Endothelial cell of umbilical vein (primary cell): Measurements from ENCODE around the gene RFC2. TPM values are rescaled to one million over a fixed set of nuclear protein-coding genes. Genes with fewer than 3 reads are reported as not detected.

ENCODE experiments used
- BruUV-seq: library from RNA; stranded (reverse); fragments of 400-500 nt; replicated peaks from 2 replicates; lab custom pipeline; 2021; lab: Mats Ljungman, UMichigan
- CTCF ChIA-PET: fragments of 300-600, 350-600 bp; sonication (Branson Sonifier 250); formaldehyde crosslinking; loops from one replicate; lab custom pipeline; 2021; ENCODE audit warnings: antibody characterized with exemption, inconsistent platforms; lab: Charles Lee
- POLR2A ChIA-PET: fragments of 300-600, 350-600 bp; sonication (Branson Sonifier 250); formaldehyde crosslinking; loops from one replicate; lab custom pipeline; 2021; ENCODE audit warnings: antibody characterized with exemption, inconsistent platforms; lab: Charles Lee
- DNase-seq: peaks from one replicate; pipeline ENCODE4 v3.0.0-alpha.2; 2011; ENCODE audit warnings: low read depth, low spot score
- FAIRE-seq: peaks from 2 replicates; lab custom pipeline; 2011; peaks lifted over from hg19 to GRCh38; lab: Jason Lieb, UNC
- H2AFZ ChIP-seq: 2 replicates; pipeline ENCODE4 v1.6.0; 2012; ENCODE audit warnings: low read depth, low read length, control low read depth, inconsistent platforms
- H3K27ac ChIP-seq: 2 replicates; pipeline ENCODE4 v1.5.1; 2011; ENCODE audit warnings: low read depth, mild to moderate bottlenecking, control low read depth, low read length, moderate library complexity; ENCODE audit not compliant: insufficient read depth
- H3K27me3 ChIP-seq, 2 experiments: 2 replicates each; pipeline versions ENCODE4 v1.6.0 to v1.6.1; 2011; ENCODE audit warnings: low read length in 2 of 2, mixed read lengths in 1 of 2; ENCODE audit not compliant: control insufficient read depth in 2 of 2, insufficient read depth in 2 of 2
- H3K36me3 ChIP-seq, 2 experiments: 2 replicates in 1 of 2; 3 replicates in 1 of 2; pipeline ENCODE4 v1.5.1; 2011; ENCODE audit warnings: low read length in 2 of 2, mild to moderate bottlenecking in 1 of 2, moderate library complexity in 1 of 2; ENCODE audit not compliant: control insufficient read depth in 2 of 2, insufficient read depth in 2 of 2; ENCODE audit errors: extremely low read depth in 1 of 2
- H3K4me1 ChIP-seq: 3 replicates; pipeline ENCODE4 v1.5.1; 2011; ENCODE audit warnings: mild to moderate bottlenecking, low read length; ENCODE audit not compliant: control insufficient read depth, insufficient read depth; ENCODE audit errors: extremely low read depth
- H3K4me2 ChIP-seq: 2 replicates; pipeline ENCODE4 v1.6.1; 2011; ENCODE audit warnings: low read length, control low read depth, mixed read lengths; ENCODE audit not compliant: insufficient read depth
- H3K4me3 ChIP-seq, 3 experiments: fragments of 200-600 bp in 1 of 3; sonication (generic), shearing (Covaris generic) in 1 of 3; replicated peaks in 1 of 3; 2 replicates each; pipeline ENCODE4 v1.5.1; 2011 to 2016; ENCODE audit warnings: control low read depth in 3 of 3, low read length in 3 of 3, mild to moderate bottlenecking in 2 of 3, inconsistent platforms in 1 of 3, low read depth in 1 of 3, moderate library complexity in 1 of 3; ENCODE audit not compliant: insufficient read depth in 1 of 3
- H3K79me2 ChIP-seq: 2 replicates; pipeline ENCODE4 v1.6.0; 2012; ENCODE audit warnings: low read length, inconsistent platforms; ENCODE audit not compliant: control insufficient read depth, insufficient read depth
- H3K9ac ChIP-seq: replicated peaks from 2 replicates; pipeline ENCODE3; 2011; ENCODE audit warnings: low read length, control low read depth; ENCODE audit not compliant: insufficient read depth; ENCODE audit errors: extremely low read depth
- H3K9me1 ChIP-seq: replicated peaks from 3 replicates; pipeline ENCODE4 v1.6.0; 2011; ENCODE audit warnings: mild to moderate bottlenecking, low read length; ENCODE audit not compliant: control insufficient read depth, insufficient read depth; ENCODE audit errors: extremely low read depth
- H3K9me3 ChIP-seq: replicated peaks from 2 replicates; pipeline ENCODE4 v1.5.1; 2012; ENCODE audit warnings: low read length, inconsistent platforms; ENCODE audit not compliant: control insufficient read depth, insufficient read depth
- H4K20me1 ChIP-seq: replicated peaks from 2 replicates; pipeline ENCODE3; 2011; ENCODE audit warnings: mild to moderate bottlenecking, low read length; ENCODE audit not compliant: control insufficient read depth, insufficient read depth; ENCODE audit errors: extremely low read depth
- CTCF ChIP-seq, 2 donors: IDR thresholded peaks; 1 replicate in 1 of 2; 2 replicates in 1 of 2; pipeline ENCODE4 v1.5.1; 2011; ENCODE audit warnings: low read length in 2 of 2, mild to moderate bottlenecking in 2 of 2, moderate library complexity in 2 of 2, control low read depth in 1 of 2, inconsistent platforms in 1 of 2, low read depth in 1 of 2; ENCODE audit not compliant: insufficient read depth in 1 of 2; ENCODE audit errors: extremely low read depth in 1 of 2
- EZH2 ChIP-seq: IDR thresholded peaks from 2 replicates; pipeline ENCODE4 v1.6.1; 2012; ENCODE audit warnings: borderline replicate concordance, low read depth, mild to moderate bottlenecking, moderate library complexity, low read length, inconsistent platforms; ENCODE audit not compliant: severe bottlenecking
- JUN ChIP-seq: IDR thresholded peaks from 2 replicates; pipeline ENCODE4 v1.6.1; 2011; ENCODE audit warnings: borderline replicate concordance, low read depth; ENCODE audit not compliant: insufficient read length, insufficient read depth
- POLR2A ChIP-seq: IDR thresholded peaks from 2 replicates; pipeline ENCODE4 v1.6.1; 2012; ENCODE audit warnings: low read depth, mild to moderate bottlenecking, control low read depth, low read length
- POLR2AphosphoS5 ChIP-seq: IDR thresholded peaks from 2 replicates; pipeline ENCODE4 v1.6.1; 2012; ENCODE audit warnings: low read depth, mild to moderate bottlenecking, control low read depth, low read length, moderate library complexity; ENCODE audit not compliant: insufficient read depth
- dilution Hi-C: fragments of 300-500 bp; cut with MboI; formaldehyde crosslinking; loops from one replicate; pipeline ENCODE4 v1.15.0; 2019; ENCODE audit warnings: low sequenced_read_pairs; ENCODE audit not compliant: extremely low pct_ligation_motif_present
- intact Hi-C: fragments of 100-400 bp; cut with micrococcal nuclease; formaldehyde crosslinking; loops from one replicate; pipeline ENCODE4 v1.10.0; 2022
- polyA plus RNA-seq, 4 experiments: library from polyadenylated mRNA; depleted of rRNA in 3 of 4; stranded (reverse) in 3 of 4; unstranded in 1 of 4; fragments of >200 nt; gene quantifications; 2 replicates each; pipeline versions ENCODE4 v1.2.1 to v1.2.3, GENCODE V29; 2011 to 2012; ENCODE audit warnings: missing spikeins in 1 of 4
- total RNA-seq: library from RNA; stranded (reverse); gene quantifications from 2 replicates; pipeline ENCODE4 v1.2.3, GENCODE V29; 2021

Gene RFC2
- total and polyA plus RNA-seq, 2 donors (not counting 3 experiments of a cell fraction or from before 2014, with no cell fraction given) = 24.4 to 44.3 TPM

- intact Hi-C loops = no loop called here
These were observed 29.7 kb downstream of the RFC2 start for GRCh38 chr7:74224511-74224832.

More at GRCh38 chr7:74224511-74224832, 29.7 kb downstream of the RFC2 start:
- Histone ChIP-seq H3K9me3 (no peaks in the 10 kb centered on the region), H3K4me3 (no peak overlapping the region), H3K36me3 (no peaks in the 10 kb centered on the region), H3K9ac (no peak overlapping the region), H4K20me1 (no peaks in the 10 kb centered on the region), H3K27ac (no peak overlapping the region), H3K27me3 (no peaks in the 10 kb centered on the region), H3K4me1 (no peaks in the 10 kb centered on the region), H3K79me2 (no peaks in the 10 kb centered on the region), H3K4me2 (no peak overlapping the region), H3K9me1 (no peaks in the 10 kb centered on the region), H2AFZ (no peak overlapping the region)
- ChIA-PET CTCF (no interaction called here), POLR2A (no interaction called here)
- BruUV-seq = no TSS peak
- DNase-seq = no peak
- dilution Hi-C loops = no loop called here
- no peak for FAIRE-seq
- TF ChIP-seq EZH2 (no peak), POLR2AphosphoS5 (no peak), POLR2A (no peak), CTCF (IDR thresholded peaks at IDR 0.05; ENCODE audit: extremely low read depth in 1 of 2, insufficient read depth in 1 of 2, low read depth in 1 of 2, low read length in 2 of 2) (no peak), JUN (no peak)
